ENCODE measurements around the gene TP53BP1.

DNA sequence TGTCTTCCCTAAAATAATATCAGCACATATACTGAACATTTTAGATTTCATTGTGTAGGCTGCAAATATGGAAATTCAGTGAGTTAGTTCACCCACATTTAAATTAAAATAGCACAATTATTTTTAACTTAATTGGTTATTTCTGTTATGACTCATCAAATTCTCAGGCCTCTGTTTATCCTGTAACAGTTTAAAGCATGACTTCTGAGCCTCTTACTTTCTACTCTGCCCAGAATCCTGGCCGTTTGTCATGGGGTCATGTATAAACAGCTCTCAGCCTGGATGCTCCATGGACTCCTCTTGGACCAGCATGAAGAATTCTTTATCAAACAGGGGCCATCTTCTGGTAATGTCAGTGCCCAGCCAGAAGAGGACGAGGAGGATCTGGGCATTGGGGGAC is 109.9 kb downstream of the TP53BP1 start:
- TF ChIP-seq POLR2A (IDR thresholded peaks at IDR 0.05) (no peak), POLR2AphosphoS5 (IDR thresholded peaks at IDR 0.05; ENCODE audit: insufficient read depth in 1 of 2, low read depth in 1 of 2) (no peak)
- TF ChIP-seq, protein P1, sequence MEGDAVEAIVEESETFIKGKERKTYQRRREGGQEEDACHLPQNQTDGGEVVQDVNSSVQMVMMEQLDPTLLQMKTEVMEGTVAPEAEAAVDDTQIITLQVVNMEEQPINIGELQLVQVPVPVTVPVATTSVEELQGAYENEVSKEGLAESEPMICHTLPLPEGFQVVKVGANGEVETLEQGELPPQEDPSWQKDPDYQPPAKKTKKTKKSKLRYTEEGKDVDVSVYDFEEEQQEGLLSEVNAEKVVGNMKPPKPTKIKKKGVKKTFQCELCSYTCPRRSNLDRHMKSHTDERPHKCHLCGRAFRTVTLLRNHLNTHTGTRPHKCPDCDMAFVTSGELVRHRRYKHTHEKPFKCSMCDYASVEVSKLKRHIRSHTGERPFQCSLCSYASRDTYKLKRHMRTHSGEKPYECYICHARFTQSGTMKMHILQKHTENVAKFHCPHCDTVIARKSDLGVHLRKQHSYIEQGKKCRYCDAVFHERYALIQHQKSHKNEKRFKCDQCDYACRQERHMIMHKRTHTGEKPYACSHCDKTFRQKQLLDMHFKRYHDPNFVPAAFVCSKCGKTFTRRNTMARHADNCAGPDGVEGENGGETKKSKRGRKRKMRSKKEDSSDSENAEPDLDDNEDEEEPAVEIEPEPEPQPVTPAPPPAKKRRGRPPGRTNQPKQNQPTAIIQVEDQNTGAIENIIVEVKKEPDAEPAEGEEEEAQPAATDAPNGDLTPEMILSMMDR (IDR thresholded peaks at IDR 0.05), result no peak
